Stomach (tissue), 9 donors: ENCODE data around the gene NECAB3. TPM values are rescaled to one million over a fixed set of nuclear protein-coding genes. Genes with fewer than 3 reads are reported as not detected.

ENCODE experiments used
- DNase-seq, 2 donors: peaks; one replicate each; pipeline versions ENCODE4 v3.0.0 to v3.0.0-alpha.2; 2013 to 2019
- H3K27ac ChIP-seq, 5 donors: fragments of 200-600 bp in 4 of 5; sonication (generic) in 4 of 5; one replicate each; pipeline ENCODE4 v1.5.1; 2013 to 2019; ENCODE audit warnings: mild to moderate bottlenecking in 1 of 5, moderate library complexity in 1 of 5
- H3K27me3 ChIP-seq, 3 donors: fragments of 200-600 bp; sonication (generic); one replicate each; pipeline ENCODE4 v1.5.1; 2017 to 2019; ENCODE audit warnings: mixed run types in 1 of 3
- H3K36me3 ChIP-seq, 4 donors: fragments of 200-600 bp; sonication (generic); 1 replicate in 3 of 4; 2 replicates in 1 of 4; pipeline ENCODE4 v1.5.1; 2016 to 2019
- H3K4me1 ChIP-seq, 4 donors: fragments of 200-600 bp; sonication (generic); one replicate each; pipeline ENCODE4 v1.5.1; 2016 to 2019
- H3K4me3 ChIP-seq, 4 donors: fragments of 200-600 bp; sonication (generic) in 3 of 4; one replicate each; pipeline ENCODE4 v1.5.1; 2016 to 2019; ENCODE audit warnings: mild to moderate bottlenecking in 1 of 4
- H3K9me3 ChIP-seq, 4 donors: fragments of 200-600 bp; sonication (generic); one replicate each; pipeline ENCODE4 v1.5.1; 2016 to 2019
- EP300 ChIP-seq: sonication (generic); formaldehyde crosslinking; IDR thresholded peaks from one replicate; pipeline ENCODE4 v1.6.1; 2017; ENCODE audit warnings: antibody characterized with exemption
- POLR2A ChIP-seq, 4 donors: fragments of 450-650 bp; IDR thresholded peaks; one replicate each; pipeline ENCODE4 v1.6.1; 2016; ENCODE audit warnings: antibody characterized with exemption in 4 of 4, control low read depth in 2 of 4, mild to moderate bottlenecking in 1 of 4, moderate library complexity in 1 of 4
- POLR2AphosphoS5 ChIP-seq, 3 donors: sonication (generic); formaldehyde crosslinking; IDR thresholded peaks; one replicate each; pipeline ENCODE4 v1.6.1; 2016; ENCODE audit warnings: antibody characterized with exemption in 3 of 3
- WGBS, 5 donors: extraction: QIAGEN DNeasy Blood & Tissue Kit in 3 of 5; methylation state at CpG; one replicate each; pipeline versions ENCODE4 v1.1.5 to v1.1.7; 2013 to 2018; 5-methylcytosine and 5-hydroxymethylcytosine counted together
- intact Hi-C: fragments of 100-400 bp; cut with DNase I; formaldehyde crosslinking; loops from one replicate; pipeline ENCODE4 v1.15.1; 2023; ENCODE audit warnings: low total_unique reads
- polyA plus RNA-seq, 3 donors: library from polyadenylated mRNA; stranded (reverse); fragments of 200-250 nt; gene quantifications; one replicate each; pipeline ENCODE4 v1.2.3, GENCODE V29; 2013
- total RNA-seq, 5 donors: library from RNA; depleted of rRNA; stranded (reverse); fragments of >200 nt; gene quantifications; one replicate each; pipeline versions ENCODE4 v1.1.0 to v1.2.3, GENCODE V29; 2014 to 2016
- TF ChIP-seq, protein P1 (sequence below), 7 experiments: fragments of 450-650 bp in 4 of 7; fragments of 200-600 bp in 3 of 7; sonication (generic) in 3 of 7; IDR thresholded peaks; one replicate each; pipeline ENCODE4 v1.5.1; 2016 to 2019; ENCODE audit warnings: antibody characterized with exemption in 7 of 7, control low read depth in 2 of 7, mild to moderate bottlenecking in 1 of 7
- donor health status: healthy with polysubstance abuse.
- donor health status: Bipolar disorder and iron deficiency.
- donor health status: healthy.

Gene NECAB3
- total and polyA plus RNA-seq, 8 donors: 28.1 to 335 (median 68.9) TPM

DNA sequence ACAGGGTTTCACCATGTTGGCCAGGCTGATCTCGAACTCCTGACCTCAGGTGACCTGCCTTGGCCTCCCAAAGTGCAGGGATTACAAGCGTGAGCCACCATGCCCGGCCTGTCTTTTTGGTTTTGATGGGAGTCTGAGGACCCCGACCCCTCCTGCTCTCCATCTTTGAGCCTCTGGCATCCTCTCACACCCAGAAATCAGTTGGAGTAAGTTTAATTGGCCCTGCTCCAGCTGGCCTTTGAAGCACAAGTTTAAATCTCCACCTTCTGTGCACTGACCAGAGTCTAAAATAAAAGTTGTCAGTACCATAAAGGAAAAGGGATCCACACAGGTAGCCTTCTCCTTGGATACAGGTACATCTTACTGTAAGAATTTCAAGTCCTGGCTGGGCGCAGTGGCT, 28.0 kb downstream of the NECAB3 start:
- TF ChIP-seq EP300 (no peak), POLR2A (IDR thresholded peaks at IDR 0.05) (no peak), POLR2AphosphoS5 (IDR thresholded peaks at IDR 0.05) (no peak)
- TF ChIP-seq, protein P1, sequence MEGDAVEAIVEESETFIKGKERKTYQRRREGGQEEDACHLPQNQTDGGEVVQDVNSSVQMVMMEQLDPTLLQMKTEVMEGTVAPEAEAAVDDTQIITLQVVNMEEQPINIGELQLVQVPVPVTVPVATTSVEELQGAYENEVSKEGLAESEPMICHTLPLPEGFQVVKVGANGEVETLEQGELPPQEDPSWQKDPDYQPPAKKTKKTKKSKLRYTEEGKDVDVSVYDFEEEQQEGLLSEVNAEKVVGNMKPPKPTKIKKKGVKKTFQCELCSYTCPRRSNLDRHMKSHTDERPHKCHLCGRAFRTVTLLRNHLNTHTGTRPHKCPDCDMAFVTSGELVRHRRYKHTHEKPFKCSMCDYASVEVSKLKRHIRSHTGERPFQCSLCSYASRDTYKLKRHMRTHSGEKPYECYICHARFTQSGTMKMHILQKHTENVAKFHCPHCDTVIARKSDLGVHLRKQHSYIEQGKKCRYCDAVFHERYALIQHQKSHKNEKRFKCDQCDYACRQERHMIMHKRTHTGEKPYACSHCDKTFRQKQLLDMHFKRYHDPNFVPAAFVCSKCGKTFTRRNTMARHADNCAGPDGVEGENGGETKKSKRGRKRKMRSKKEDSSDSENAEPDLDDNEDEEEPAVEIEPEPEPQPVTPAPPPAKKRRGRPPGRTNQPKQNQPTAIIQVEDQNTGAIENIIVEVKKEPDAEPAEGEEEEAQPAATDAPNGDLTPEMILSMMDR (IDR thresholded peaks at IDR 0.05): no peak
- H3K27ac ChIP-seq: peak overlapping the region in 2 of 5 donors; percentile 11 to 78
- H3K4me1 ChIP-seq: peaks cover 31 to 40% (median 39%) of the 10 kb centered on the region in 4 donors
- 84 to 94% (median 87%) methylated on average over 5 of the region's 5 CpGs for WGBS, 5 donors
- H3K9me3 ChIP-seq: no peaks in the 10 kb centered on the region
- H3K36me3 ChIP-seq: peaks cover 13 to 50% (median 48%) of the 10 kb centered on the region in 4 donors
- no peak for DNase-seq
- no peaks in the 10 kb centered on the region for H3K27me3 ChIP-seq
- no peak overlapping the region for H3K4me3 ChIP-seq
- intact Hi-C loops: no loop called here

DNA sequence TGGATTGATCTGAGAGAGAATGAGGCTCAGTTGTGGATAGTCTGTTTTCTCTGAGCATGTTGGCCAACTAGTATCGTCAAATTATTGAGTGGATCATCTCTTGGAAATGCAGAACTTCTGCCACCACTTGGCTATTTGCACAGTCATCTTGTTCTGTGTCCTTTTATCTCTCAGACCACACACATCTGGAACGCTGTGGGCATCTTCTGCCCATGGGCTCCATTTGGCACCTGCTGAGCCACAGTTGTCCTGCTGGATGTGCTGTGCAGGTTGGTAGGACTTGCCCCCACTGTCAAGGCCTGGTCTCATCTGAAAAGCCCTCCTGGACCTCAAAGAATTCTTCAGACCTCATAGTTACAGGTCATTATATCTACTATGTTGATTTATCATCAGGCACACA, 28.8 kb downstream of the NECAB3 start:
- TF ChIP-seq POLR2AphosphoS5 (IDR thresholded peaks at IDR 0.05) (no peak), POLR2A (IDR thresholded peaks at IDR 0.05) (no peak), EP300 (no peak)
- TF ChIP-seq, protein P1 (IDR thresholded peaks at IDR 0.05): no peak
- 85 to 98% (median 91%) methylated on average over 2 of the region's 2 CpGs for WGBS, 5 donors
- Histone ChIP-seq H3K4me3 (no peak overlapping the region), H3K27me3 (no peaks in the 10 kb centered on the region), H3K9me3 (no peaks in the 10 kb centered on the region), H3K4me1 (peaks cover 27 to 38% (median 36%) of the 10 kb centered on the region in 4 donors), H3K27ac (no peak overlapping the region), H3K36me3 (peaks cover 18 to 58% (median 56%) of the 10 kb centered on the region in 4 donors)
- DNase-seq: no peak
- intact Hi-C loops: no loop called here

DNA sequence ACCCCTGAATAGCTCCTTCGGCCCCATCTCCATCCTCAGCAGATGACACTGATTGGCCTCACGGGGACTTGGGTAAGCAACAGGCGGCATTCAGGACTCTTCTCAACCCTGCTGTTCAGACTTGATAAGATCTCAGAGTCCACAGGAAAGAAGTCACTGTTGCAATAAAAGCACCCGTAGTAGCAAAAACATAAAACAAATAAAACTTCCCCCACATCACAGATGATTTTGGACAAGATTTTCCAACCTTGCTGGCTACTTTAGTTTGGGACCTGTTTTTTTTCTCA, 29.2 kb downstream of the NECAB3 start:
- no peak for DNase-seq
- no peak overlapping the region for H3K4me3 ChIP-seq
- 67 to 82% (median 75%) methylated on average over 4 of the region's 4 CpGs for WGBS, 5 donors
- H3K27me3 ChIP-seq: no peaks in the 10 kb centered on the region
- intact Hi-C loops: no loop called here
- no peaks in the 10 kb centered on the region for H3K9me3 ChIP-seq
- TF ChIP-seq POLR2A (IDR thresholded peaks at IDR 0.05): no peak
- TF ChIP-seq, protein P1 (IDR thresholded peaks at IDR 0.05): no peak
- peaks cover 27 to 37% (median 36%) of the 10 kb centered on the region in 4 donors for H3K4me1 ChIP-seq
- peaks cover 22 to 62% (median 60%) of the 10 kb centered on the region in 4 donors for H3K36me3 ChIP-seq
- H3K27ac ChIP-seq: no peak overlapping the region

DNA sequence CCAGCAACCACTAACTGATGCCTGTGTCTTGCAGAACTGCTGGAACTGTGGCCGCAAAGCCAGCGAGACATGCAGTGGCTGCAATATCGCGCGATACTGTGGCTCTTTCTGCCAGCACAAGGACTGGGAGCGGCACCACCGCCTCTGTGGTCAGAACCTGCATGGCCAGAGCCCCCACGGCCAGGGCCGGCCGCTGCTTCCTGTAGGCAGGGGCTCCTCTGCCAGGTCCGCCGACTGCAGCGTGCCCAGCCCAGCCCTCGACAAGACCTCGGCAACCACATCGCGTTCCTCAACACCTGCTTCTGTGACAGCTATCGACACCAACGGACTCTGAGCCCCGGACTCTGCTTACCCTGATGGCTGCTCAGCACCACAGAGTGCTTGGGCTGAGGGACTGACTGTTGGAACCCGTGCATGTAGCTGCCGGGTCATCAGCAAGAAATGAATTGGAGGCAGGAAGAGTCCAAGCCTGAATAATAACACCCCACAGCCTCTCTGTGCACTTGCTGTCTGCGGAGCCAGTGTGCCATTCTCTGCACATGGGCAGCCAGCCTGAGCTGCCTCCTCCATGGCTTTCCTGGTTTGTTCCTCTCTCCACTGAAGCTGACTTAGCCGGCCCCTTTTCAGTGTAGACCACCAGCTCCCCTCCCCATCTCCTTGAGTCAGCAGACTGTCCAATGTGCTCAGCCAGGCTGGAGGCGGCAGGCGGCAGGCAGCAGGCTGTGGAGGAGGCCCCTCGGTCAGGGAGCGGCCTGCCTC, 29.7 kb downstream of the NECAB3 start:
- peaks cover 23 to 35% (median 33%) of the 10 kb centered on the region in 4 donors for H3K4me1 ChIP-seq
- H3K36me3 ChIP-seq: peaks cover 22 to 67% (median 65%) of the 10 kb centered on the region in 4 donors
- no peaks in the 10 kb centered on the region for H3K9me3 ChIP-seq
- TF ChIP-seq EP300 (no peak), POLR2A (IDR thresholded peaks at IDR 0.05) (no peak), POLR2AphosphoS5 (IDR thresholded peaks at IDR 0.05) (no peak)
- TF ChIP-seq, protein P1 (IDR thresholded peaks at IDR 0.05): no peak
- H3K27ac ChIP-seq: no peak overlapping the region
- H3K27me3 ChIP-seq: no peaks in the 10 kb centered on the region
- DNase-seq: no peak
- no peak overlapping the region for H3K4me3 ChIP-seq
- 90 to 94% (median 94%) methylated on average over 26 to 28 of the region's 28 CpGs for WGBS, 5 donors
- intact Hi-C loops: no loop called here
